DMS 273 treated with DMSO at 0.1 percent for 48 hours (cell line): Measurements from ENCODE around the gene WBP2NL.
A peak's percentile ranks its signal among the peaks of the same experiment; 100 is the strongest.
"Not testable (repeated sequence)": the region's sequence is repeated elsewhere in the genome, so short reads cannot be mapped to it uniquely, and the experiment has no call there.

Experiments used
- DNase-seq: peaks from one replicate; lab custom pipeline; 2025; lab: John Stamatoyannopoulos, UW

The WBP2NL gene

GRCh38 chr22:41998361-41999261 is at the start of gene WBP2NL:
Gene WBP2NL, plus strand, starts transcription at chr22:41998788. Its CDS starts 31 bp downstream, at chr22:41998819.
- DNase-seq, result peak; percentile 9

- DNase-seq, result not testable (repeated sequence)
Measured at GRCh38 chr22:41948928-41949296, 49.7 kb upstream of the WBP2NL start.

GRCh38 chr22:41949297-41949965 is 49.2 kb upstream of the WBP2NL start:
- no peak for DNase-seq

GRCh38 chr22:41951898-41952474 is 46.6 kb upstream of the WBP2NL start, which contains the start of gene SMIM45:
Gene SMIM45, plus strand, starts transcription at chr22:41952150.
- DNase-seq, result no peak

GRCh38 chr22:41952713-41953112 is 45.9 kb upstream of the WBP2NL start:
- no peak for DNase-seq

- DNase-seq, result no peak
Measured at GRCh38 chr22:41957941-41958556, 40.5 kb upstream of the WBP2NL start.

GRCh38 chr22:41963453-41964111 is 35.0 kb upstream of the WBP2NL start:
- no peak for DNase-seq

- no peak for DNase-seq
Measured at GRCh38 chr22:41964112-41964491, 34.5 kb upstream of the WBP2NL start.

- no peak for DNase-seq
Measured at GRCh38 chr22:41966225-41966606, 32.4 kb upstream of the WBP2NL start.

- DNase-seq, result peak; percentile 25
Measured at GRCh38 chr22:41966607-41967240, 31.9 kb upstream of the WBP2NL start.

- DNase-seq, result no peak
Measured at GRCh38 chr22:41968601-41969000, 30.0 kb upstream of the WBP2NL start.

- no peak for DNase-seq
Measured at GRCh38 chr22:41969110-41969646, 29.4 kb upstream of the WBP2NL start, which contains the start of gene SEPTIN3. Gene SEPTIN3, plus strand, starts transcription at chr22:41969443. Its CDS starts 2,050 bp downstream, at chr22:41971493.

- no peak for DNase-seq
Measured at GRCh38 chr22:41970601-41971000, 28.0 kb upstream of the WBP2NL start.

GRCh38 chr22:41971431-41971830 is 27.2 kb upstream of the WBP2NL start:
- DNase-seq, result no peak

- DNase-seq, result no peak
Measured at GRCh38 chr22:41974691-41975290, 23.8 kb upstream of the WBP2NL start.

- no peak for DNase-seq
Measured at GRCh38 chr22:41975299-41976069, 23.1 kb upstream of the WBP2NL start.

GRCh38 chr22:41976070-41976901 is 22.3 kb upstream of the WBP2NL start:
- DNase-seq, result no peak

- DNase-seq, result no peak
Measured at GRCh38 chr22:41976961-41977566, 21.5 kb upstream of the WBP2NL start.
